Activated naive CD8-positive, alpha-beta T cell (primary cell): Measurements from ENCODE around the gene BUB1B.
A peak's percentile ranks its signal among the peaks of the same experiment; 100 is the strongest.

Experiments
- H3K27ac Mint-ChIP-seq: one replicate; pipeline ENCODE4 v1.8.0; 2021; ENCODE audit warnings: mixed read lengths
- H3K27me3 Mint-ChIP-seq: one replicate; pipeline ENCODE4 v1.8.0; 2021; ENCODE audit warnings: mixed read lengths
- H3K36me3 Mint-ChIP-seq: one replicate; pipeline ENCODE4 v1.8.0; 2021; ENCODE audit warnings: mixed read lengths
- H3K4me1 Mint-ChIP-seq: one replicate; pipeline ENCODE4 v1.8.0; 2021; ENCODE audit warnings: low read depth, mixed read lengths
- H3K4me3 Mint-ChIP-seq: one replicate; pipeline ENCODE4 v1.8.0; 2021; ENCODE audit warnings: mild to moderate bottlenecking, mixed read lengths
- H3K9me3 Mint-ChIP-seq: one replicate; pipeline ENCODE4 v1.8.0; 2021; ENCODE audit warnings: low read depth, mixed read lengths

Gene BUB1B

DNA sequence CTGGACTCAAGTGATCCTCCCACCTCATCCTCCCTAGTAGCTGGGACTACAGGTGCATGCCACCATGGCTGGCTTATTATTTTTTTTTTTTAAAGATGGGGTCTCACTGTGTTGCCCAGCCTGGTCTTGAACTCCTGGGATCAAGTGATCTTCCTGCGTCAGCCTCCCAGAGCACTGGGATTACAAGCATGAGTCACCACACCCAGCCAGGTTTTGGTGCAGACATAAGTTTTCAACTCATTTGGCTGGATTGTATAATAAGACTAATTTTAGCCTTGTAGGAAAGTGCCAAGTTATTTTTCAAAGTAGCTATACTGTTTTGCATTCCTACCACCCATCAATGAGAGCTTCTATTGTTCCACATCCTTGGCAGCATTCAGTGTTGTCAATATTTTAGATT, 32.1 kb downstream of the BUB1B start:
- no peaks in the 10 kb centered on the region for H3K9me3 Mint-ChIP-seq
- H3K4me3 Mint-ChIP-seq, result no peak overlapping the region
- no peaks in the 10 kb centered on the region for H3K27me3 Mint-ChIP-seq
- H3K4me1 Mint-ChIP-seq, result peaks cover 12% of the 10 kb centered on the region
- H3K36me3 Mint-ChIP-seq, result peaks cover 13% of the 10 kb centered on the region
- H3K27ac Mint-ChIP-seq, result no peak overlapping the region

DNA sequence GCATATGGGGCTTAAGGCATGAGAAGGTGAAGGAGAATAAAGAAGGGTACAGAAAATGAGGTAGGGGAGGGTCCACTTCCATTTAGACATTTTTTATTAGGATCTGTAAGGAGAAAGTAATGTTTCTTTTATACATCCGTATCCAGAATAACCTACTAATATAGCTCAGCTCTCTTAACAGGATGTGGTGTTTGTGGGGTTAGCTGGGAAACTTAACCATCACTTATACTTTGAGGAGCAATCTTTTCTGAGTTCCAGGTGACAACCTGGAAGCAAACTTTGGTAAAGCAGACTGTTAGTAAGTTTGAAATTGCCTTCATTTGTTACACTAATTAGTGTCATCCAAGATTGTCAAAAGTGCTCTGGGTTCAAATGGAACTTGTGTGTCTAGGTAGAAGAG, 36.6 kb downstream of the BUB1B start:
- Mint-ChIP-seq H3K9me3 (no peaks in the 10 kb centered on the region), H3K4me1 (peaks cover 24% of the 10 kb centered on the region), H3K27me3 (no peaks in the 10 kb centered on the region), H3K36me3 (peaks cover 18% of the 10 kb centered on the region), H3K27ac (peak overlapping the region; percentile 0), H3K4me3 (no peak overlapping the region)

DNA sequence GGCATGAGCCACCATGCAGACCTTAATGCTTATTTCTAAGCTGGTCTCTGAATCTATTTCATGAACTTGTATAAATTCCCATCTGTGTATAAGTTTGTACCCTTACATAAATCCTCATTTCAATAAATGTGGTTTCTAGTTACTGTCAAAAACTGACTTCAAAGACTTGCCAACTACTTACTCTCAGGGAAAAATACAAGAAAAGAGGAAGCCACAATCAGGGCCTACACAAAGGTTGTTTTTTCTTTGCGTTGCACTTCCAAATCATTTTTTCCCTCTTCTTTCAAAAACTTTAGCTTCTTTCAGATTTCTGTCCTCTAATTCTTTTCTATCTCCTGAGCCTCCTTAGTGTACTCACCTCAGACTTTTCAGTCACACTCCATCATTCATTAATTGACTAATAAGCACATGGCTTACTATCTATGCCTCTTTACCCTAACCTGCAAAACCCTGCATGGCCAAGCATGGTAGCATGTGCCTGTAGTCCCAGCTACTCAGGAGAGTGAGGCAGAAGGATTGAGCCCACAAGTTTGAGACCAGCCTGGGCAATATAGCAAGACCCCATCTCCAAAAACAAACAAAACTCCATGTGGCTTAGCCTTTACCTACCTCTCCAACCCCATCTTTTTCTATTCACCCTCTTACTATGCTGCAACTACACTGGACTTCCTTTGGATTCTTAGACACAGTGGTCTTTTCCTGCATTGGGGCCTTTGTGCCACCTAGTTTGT, 37.7 kb downstream of the BUB1B start:
- Mint-ChIP-seq H3K36me3 (peaks cover 18% of the 10 kb centered on the region), H3K4me1 (peaks cover 24% of the 10 kb centered on the region), H3K27me3 (no peaks in the 10 kb centered on the region), H3K27ac (no peak overlapping the region), H3K4me3 (no peak overlapping the region), H3K9me3 (no peaks in the 10 kb centered on the region)

DNA sequence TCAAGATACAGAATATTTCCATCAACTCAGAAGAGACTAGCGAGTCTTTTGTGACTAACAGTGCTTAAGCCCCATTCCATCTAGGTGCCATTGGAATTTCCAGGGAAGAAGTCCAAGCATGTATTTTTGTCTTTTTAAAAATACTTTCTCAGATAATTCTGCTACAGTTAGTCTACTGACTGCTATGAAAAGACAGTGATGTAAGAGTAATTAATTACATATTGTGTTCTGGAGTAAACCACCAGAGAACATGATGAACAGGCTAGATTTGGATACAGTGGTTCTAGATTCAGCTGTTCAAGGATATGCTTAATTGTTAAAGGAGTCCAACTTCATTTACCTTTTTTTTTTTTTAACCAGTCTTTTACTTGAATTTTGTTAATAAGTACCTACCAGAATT, 43.2 kb downstream of the BUB1B start:
- peaks cover 2% of the 10 kb centered on the region for H3K4me1 Mint-ChIP-seq
- peaks cover 5% of the 10 kb centered on the region for H3K36me3 Mint-ChIP-seq
- no peak overlapping the region for H3K27ac Mint-ChIP-seq
- H3K4me3 Mint-ChIP-seq, result no peak overlapping the region
- H3K9me3 Mint-ChIP-seq, result no peaks in the 10 kb centered on the region
- H3K27me3 Mint-ChIP-seq, result no peaks in the 10 kb centered on the region

DNA sequence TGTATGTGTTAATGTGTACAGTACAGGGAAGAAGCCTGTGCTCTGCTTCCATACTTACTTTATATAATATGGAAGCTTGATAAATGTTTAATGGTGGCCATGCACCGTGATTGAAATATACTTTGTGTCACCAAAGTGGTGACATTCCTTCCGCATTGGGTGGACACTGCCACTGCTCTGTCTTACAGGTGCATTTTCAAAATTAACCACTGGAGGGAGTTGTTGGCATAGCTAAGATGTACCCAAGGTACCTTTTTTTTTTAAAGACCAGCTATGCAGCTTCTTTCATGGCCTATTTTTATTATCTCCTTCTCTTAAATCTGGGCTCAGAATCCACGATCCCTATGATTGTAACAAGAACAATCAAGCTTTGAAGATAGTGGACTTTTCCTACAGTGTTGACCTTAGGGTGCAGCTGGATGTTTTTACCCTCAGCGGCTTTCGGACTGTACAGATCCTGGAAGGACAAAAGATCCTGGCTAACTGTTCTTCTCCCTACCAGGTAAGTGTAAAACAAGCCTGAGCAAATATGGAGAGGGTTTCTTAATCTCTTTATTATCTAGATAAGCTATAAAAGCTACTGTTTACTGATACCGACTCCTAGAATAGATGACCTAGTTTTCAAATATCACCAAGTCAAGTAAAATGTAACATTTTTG, 56.4 kb downstream of the BUB1B start:
- H3K27me3 Mint-ChIP-seq, result no peaks in the 10 kb centered on the region
- no peak overlapping the region for H3K27ac Mint-ChIP-seq
- H3K4me1 Mint-ChIP-seq, result no peaks in the 10 kb centered on the region
- no peaks in the 10 kb centered on the region for H3K9me3 Mint-ChIP-seq
- H3K36me3 Mint-ChIP-seq, result no peaks in the 10 kb centered on the region
- H3K4me3 Mint-ChIP-seq, result no peak overlapping the region

DNA sequence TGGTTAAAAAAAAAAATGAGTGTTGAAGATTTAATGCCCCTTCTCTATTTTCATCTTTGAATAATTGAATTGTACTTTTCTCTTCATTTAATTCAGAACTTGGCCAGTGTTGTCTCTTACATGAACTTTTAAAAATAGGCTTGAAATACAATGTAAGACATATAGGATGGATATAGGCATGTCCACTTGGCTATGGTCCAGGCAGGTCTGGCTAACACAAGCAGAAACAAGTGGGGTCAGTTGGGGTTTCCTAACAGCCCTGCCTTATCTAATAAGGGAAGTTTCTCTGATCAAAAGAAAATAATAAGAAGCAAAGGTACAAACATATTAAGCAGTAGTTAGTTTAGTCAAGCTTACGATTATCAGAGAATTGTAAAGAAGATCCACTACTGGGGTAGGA, 58.9 kb downstream of the BUB1B start:
- no peak overlapping the region for H3K27ac Mint-ChIP-seq
- H3K36me3 Mint-ChIP-seq, result no peaks in the 10 kb centered on the region
- no peaks in the 10 kb centered on the region for H3K27me3 Mint-ChIP-seq
- H3K4me1 Mint-ChIP-seq, result no peaks in the 10 kb centered on the region
- no peak overlapping the region for H3K4me3 Mint-ChIP-seq
- no peaks in the 10 kb centered on the region for H3K9me3 Mint-ChIP-seq

DNA sequence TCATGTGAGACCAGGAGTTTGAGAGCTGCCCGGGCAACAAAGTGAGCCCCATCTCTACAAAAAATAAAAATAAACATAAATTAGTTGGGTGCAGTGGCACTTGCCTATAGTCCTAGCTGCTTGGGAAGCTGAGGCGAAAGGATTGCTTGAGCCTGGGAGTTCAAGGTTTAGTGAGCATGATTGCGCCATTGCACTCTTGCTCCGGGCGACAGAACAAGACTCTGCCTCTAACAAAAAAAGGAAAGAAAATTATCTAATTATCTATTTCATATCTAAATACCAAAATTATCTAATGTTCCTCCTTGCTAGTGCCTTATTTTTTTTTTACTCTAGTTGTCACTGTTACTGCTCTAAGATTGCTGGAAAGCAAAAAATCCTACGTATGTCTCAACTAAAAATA, 61.3 kb downstream of the BUB1B start:
- Mint-ChIP-seq H3K4me1 (peaks cover 5% of the 10 kb centered on the region), H3K9me3 (no peaks in the 10 kb centered on the region), H3K4me3 (no peak overlapping the region), H3K36me3 (no peaks in the 10 kb centered on the region), H3K27me3 (no peaks in the 10 kb centered on the region), H3K27ac (no peak overlapping the region)

DNA sequence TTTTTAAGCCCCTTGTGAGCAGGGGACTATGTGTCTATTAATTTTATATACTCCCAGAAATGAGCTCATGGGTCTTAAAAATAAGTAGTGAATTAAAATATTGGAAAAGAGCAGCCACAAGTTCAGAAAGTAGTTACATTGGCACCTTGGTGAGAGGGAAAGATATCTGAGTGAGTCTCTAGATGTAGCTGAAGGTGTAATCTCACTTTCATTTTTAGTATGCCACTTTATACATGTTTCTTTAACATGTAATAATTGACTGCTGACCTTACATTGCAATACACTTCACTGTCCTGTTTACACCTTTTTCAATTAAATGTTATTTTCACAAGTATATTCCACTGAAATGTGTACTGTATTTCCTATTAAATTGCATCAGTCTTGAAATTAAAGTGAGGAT, 65.9 kb downstream of the BUB1B start:
- Mint-ChIP-seq H3K27ac (no peak overlapping the region), H3K27me3 (no peaks in the 10 kb centered on the region), H3K4me1 (peaks cover 5% of the 10 kb centered on the region), H3K36me3 (no peaks in the 10 kb centered on the region), H3K4me3 (no peak overlapping the region), H3K9me3 (no peaks in the 10 kb centered on the region)

DNA sequence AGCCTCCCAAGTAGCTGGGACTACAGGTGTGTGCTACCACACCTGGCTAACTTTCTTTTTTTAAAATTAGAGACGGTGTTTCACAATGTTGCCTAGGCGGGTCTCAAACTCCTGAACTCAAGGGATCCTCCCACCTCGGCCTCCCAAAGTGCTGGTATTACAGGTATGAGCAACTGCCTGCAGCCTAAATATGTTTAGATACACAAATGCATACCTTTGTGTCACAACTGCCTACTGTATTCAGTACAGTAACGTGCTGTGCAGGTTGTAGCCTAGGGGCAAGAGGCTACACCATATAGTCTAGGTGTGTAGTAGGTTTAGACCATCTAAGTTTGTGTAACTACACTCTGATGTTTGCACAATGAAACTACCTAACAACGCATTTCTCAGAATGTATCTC, 68.4 kb downstream of the BUB1B start:
- Mint-ChIP-seq H3K27ac (no peak overlapping the region), H3K9me3 (no peaks in the 10 kb centered on the region), H3K36me3 (no peaks in the 10 kb centered on the region), H3K4me3 (no peak overlapping the region), H3K27me3 (no peaks in the 10 kb centered on the region), H3K4me1 (peaks cover 5% of the 10 kb centered on the region)

DNA sequence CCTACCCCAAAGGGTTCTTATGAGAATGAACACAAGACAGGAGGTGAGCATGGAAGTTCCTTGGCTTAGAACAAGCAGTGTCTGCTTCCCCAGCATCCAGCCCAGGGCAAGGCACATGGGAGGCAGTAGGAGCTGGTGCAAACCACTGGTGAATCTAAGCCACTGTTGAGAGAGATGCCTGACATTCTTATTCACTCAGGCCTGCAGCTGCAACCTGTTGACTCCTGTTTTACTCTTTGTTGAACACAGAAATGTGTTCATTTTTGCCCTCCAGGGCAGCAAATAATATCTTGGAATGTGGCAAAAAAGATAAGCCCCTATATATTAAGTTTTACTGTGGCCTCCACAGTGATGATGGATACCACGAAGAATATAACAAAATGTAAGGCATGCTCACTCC, 69.1 kb downstream of the BUB1B start:
- Mint-ChIP-seq H3K4me3 (no peak overlapping the region), H3K36me3 (no peaks in the 10 kb centered on the region), H3K27me3 (no peaks in the 10 kb centered on the region), H3K4me1 (peaks cover 5% of the 10 kb centered on the region), H3K27ac (no peak overlapping the region), H3K9me3 (no peaks in the 10 kb centered on the region)

DNA sequence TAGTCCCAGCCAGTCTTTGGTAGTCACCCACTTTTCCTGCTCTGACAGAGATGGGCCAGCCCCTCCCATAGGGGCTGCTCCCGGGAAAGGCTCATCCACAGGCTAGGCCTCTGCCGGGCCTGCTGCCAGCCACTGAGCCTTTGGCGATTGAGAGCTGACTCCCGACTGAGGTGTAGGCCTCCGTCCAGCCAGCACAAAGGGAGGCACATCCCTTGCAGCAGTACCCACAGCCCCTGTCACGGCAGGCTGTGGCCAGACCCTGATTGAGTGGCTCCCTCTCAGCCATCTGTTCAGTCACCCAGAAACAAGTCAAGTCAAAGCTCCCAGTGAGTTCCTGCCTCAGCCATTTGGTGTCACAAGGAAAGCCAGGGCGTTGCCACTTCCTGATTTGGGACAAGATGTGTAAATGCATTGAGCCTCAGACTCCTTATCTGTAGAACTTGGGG, 71.8 kb downstream of the BUB1B start:
- no peaks in the 10 kb centered on the region for H3K9me3 Mint-ChIP-seq
- no peaks in the 10 kb centered on the region for H3K36me3 Mint-ChIP-seq
- no peak overlapping the region for H3K27ac Mint-ChIP-seq
- peaks cover 1% of the 10 kb centered on the region for H3K27me3 Mint-ChIP-seq
- H3K4me3 Mint-ChIP-seq, result no peak overlapping the region
- no peaks in the 10 kb centered on the region for H3K4me1 Mint-ChIP-seq

DNA sequence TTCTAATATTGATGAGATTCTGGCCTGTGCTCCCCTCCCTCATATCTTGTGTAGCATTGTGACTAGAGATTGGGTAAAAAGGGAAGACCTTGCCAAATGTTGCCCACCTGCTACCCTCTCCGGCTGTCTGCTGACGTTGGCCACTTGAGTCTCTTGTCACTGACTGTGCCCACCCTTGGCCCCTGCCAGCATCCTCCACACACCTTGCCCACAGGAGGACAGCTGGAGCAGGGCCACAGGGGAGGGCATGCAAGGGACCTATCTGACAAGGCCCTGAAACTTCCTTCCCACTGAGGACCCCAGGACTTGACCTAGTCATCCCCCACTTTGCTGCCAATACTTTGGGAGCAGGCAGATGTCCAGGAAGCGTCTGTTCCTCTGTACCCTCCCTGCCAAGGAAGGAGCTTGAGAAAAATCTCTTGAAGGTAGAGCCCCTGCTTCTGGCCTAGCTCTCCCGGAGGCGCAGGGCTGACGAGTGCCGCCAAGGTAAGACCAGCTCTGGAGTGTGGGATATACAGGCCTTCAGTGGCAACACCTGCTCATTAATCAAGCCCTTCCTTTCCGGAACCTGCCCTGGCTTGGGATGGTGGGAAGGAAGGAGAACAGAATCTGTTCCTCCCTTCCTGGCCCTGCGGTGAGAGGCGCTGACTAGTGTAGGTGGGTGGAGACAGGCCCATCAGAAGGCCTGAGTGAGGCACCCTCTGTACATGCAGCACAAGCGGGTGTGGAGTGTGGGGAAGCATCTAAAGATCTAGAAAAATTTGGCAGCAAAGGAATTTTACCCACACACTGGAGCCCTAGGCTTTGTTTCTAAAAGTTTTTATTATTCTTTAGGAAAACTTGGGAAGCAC, 73.1 kb downstream of the BUB1B start:
- Mint-ChIP-seq H3K4me1 (peaks cover 3% of the 10 kb centered on the region), H3K27me3 (peaks cover 8% of the 10 kb centered on the region), H3K4me3 (no peak overlapping the region), H3K9me3 (no peaks in the 10 kb centered on the region), H3K36me3 (no peaks in the 10 kb centered on the region), H3K27ac (no peak overlapping the region)

DNA sequence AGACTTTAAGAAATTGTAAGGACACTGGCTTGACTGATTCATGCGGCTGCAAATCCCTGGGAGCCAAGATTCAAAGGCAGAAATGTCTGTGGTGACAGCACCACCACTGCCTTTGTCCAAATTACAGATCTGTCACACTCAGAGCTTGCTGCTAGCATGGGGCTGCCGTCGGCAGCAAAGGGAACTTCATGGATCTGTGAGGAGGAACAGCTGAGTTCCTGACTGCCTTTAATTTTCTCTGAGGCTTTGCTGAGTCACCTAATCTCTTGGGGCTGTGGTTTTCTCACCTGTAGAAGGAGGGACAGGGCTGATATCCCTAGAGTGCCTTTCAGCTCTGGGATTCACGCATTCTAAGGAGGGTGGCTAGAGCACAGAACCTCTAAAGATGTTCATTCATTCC, 73.9 kb downstream of the BUB1B start:
- Mint-ChIP-seq H3K4me1 (peaks cover 5% of the 10 kb centered on the region), H3K27ac (no peak overlapping the region), H3K36me3 (no peaks in the 10 kb centered on the region), H3K9me3 (no peaks in the 10 kb centered on the region), H3K4me3 (no peak overlapping the region), H3K27me3 (peaks cover 14% of the 10 kb centered on the region)

DNA sequence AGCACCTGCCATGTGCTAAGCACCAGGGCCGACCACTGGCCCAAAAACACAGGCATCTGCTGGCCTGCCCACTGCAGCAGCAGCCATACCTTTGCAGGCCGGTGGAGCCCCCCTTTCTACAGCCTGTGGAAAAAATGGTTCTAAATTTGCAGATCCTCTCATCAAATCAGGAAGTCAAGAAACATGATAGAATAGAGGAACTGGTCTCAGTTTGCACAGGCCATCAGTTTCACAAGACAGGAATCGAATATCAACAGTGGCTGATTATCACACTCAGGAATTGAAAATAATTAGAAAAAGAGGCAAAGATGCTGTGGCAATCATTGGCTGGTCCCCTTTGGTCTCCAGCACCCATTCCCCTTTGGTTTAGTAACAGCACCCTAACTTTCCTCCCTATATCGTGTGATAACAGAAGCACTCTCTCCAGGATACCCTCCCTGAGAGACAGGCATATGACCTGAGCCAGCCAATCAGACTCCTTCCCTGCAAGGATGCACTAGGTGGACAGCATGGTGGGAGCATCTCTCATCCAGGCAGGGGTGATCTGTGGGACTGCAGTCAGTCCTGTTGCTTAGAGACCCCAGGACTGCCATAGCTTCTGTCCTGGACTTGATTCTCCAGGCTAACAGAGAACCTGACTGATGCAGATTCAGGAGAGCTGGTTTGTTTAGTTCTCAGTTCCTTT, 74.5 kb downstream of the BUB1B start:
- no peak overlapping the region for H3K27ac Mint-ChIP-seq
- no peaks in the 10 kb centered on the region for H3K36me3 Mint-ChIP-seq
- H3K4me3 Mint-ChIP-seq, result no peak overlapping the region

More for the DNA sequence above, 74.5 kb downstream of the BUB1B start:
- H3K4me1 Mint-ChIP-seq, result peaks cover 5% of the 10 kb centered on the region
- no peaks in the 10 kb centered on the region for H3K9me3 Mint-ChIP-seq
- peaks cover 14% of the 10 kb centered on the region for H3K27me3 Mint-ChIP-seq
